ENCODE results near the gene IFI35. TPM values are rescaled to one million over a fixed set of nuclear protein-coding genes. Genes with fewer than 3 reads are reported as not detected.

IFI35 gene
- polyA plus RNA-seq, 6 donors from 2014 or later = 47.6 to 83.6 (median 59.1) TPM

Other genes with a start within 250 kb of the IFI35 start
- not detected for gene RAMP2, start 245.6 kb upstream of the IFI35 start, polyA plus RNA-seq (ENCODE audit: low read depth in 6 of 6)
- gene VPS25, start 233.3 kb upstream of the IFI35 start, polyA plus RNA-seq (ENCODE audit: low read depth in 6 of 6) = 10 to 100 TPM; 44.3 to 61.0 (median 56.5) TPM
- under 1 TPM in 1 of 6 donors, not detected in 5; 0.10 TPM for gene WNK4, start 226.2 kb upstream of the IFI35 start, polyA plus RNA-seq (ENCODE audit: low read depth in 6 of 6)
- 100 to 1,000 TPM; 117 to 157 (median 133) TPM for gene COA3, start 208.1 kb upstream of the IFI35 start, polyA plus RNA-seq (ENCODE audit: low read depth in 6 of 6)
- gene CNTD1, start 207.9 kb upstream of the IFI35 start, polyA plus RNA-seq (ENCODE audit: low read depth in 6 of 6) = under 1 TPM in 5 of 6 donors, not detected in 1; 0.17 to 0.74 (median 0.70) TPM
- gene BECN1, start 182.5 kb upstream of the IFI35 start, polyA plus RNA-seq (ENCODE audit: low read depth in 6 of 6) = 100 to 1,000 TPM; 136 to 212 (median 150) TPM
- 100 to 1,000 TPM in 5 of 6 donors, 10 to 100 TPM in 1; 92.2 to 148 (median 115) TPM for gene PSME3, start 173.4 kb upstream of the IFI35 start, polyA plus RNA-seq (ENCODE audit: low read depth in 6 of 6)
- gene AOC2, start 162.2 kb upstream of the IFI35 start, polyA plus RNA-seq (ENCODE audit: low read depth in 6 of 6) = under 1 TPM in 2 of 6 donors, not detected in 4; 0.24 to 0.43 TPM
- not detected for gene AOC3, start 155.6 kb upstream of the IFI35 start, polyA plus RNA-seq (ENCODE audit: low read depth in 6 of 6)
- gene G6PC1, start 106.0 kb upstream of the IFI35 start, polyA plus RNA-seq (ENCODE audit: low read depth in 6 of 6) = not detected
- 10 to 100 TPM; 34.4 to 58.3 (median 41.2) TPM for gene AARSD1, start 42.3 kb upstream of the IFI35 start, polyA plus RNA-seq (ENCODE audit: low read depth in 6 of 6)
- gene PTGES3L, start 26.7 kb upstream of the IFI35 start, polyA plus RNA-seq (ENCODE audit: low read depth in 6 of 6) = under 1 TPM in 3 of 6 donors, not detected in 3; 0.33 to 0.47 (median 0.45) TPM
- gene RUNDC1, start 26.2 kb upstream of the IFI35 start, polyA plus RNA-seq (ENCODE audit: low read depth in 6 of 6) = 10 to 100 TPM; 15.3 to 39.6 (median 26.2) TPM
- gene RPL27, start 8.4 kb upstream of the IFI35 start, polyA plus RNA-seq (ENCODE audit: low read depth in 6 of 6) = 1,000 to 10,000 TPM; 1,305 to 2,435 (median 1,972) TPM
- gene VAT1, start 15.6 kb downstream of the IFI35 start, polyA plus RNA-seq (ENCODE audit: low read depth in 6 of 6) = 10 to 100 TPM; 63.2 to 76.5 (median 74.6) TPM
- gene RND2, start 18.4 kb downstream of the IFI35 start, polyA plus RNA-seq (ENCODE audit: low read depth in 6 of 6) = under 1 TPM in 5 of 6 donors, not detected in 1; 0.11 to 0.30 (median 0.22) TPM
- gene BRCA1, start 118.6 kb downstream of the IFI35 start, polyA plus RNA-seq (ENCODE audit: low read depth in 6 of 6) = 1 to 10 TPM in 5 of 6 donors, under 1 TPM in 1; 0.14 to 4.7 (median 3.5) TPM
- gene NBR1, start 164.4 kb downstream of the IFI35 start, polyA plus RNA-seq (ENCODE audit: low read depth in 6 of 6) = 10 to 100 TPM; 42.9 to 55.5 (median 49.9) TPM
- gene TMEM106A, start 205.1 kb downstream of the IFI35 start, polyA plus RNA-seq (ENCODE audit: low read depth in 6 of 6) = 10 to 100 TPM in 4 of 6 donors, 1 to 10 TPM in 2; 9.1 to 18.2 (median 12.0) TPM
- gene CCDC200, start 221.8 kb downstream of the IFI35 start, polyA plus RNA-seq (ENCODE audit: low read depth in 6 of 6) = 1 to 10 TPM in 2 of 6 donors, under 1 TPM in 2, not detected in 2; 0.45 to 8.1 (median 0.96) TPM
- not detected for gene RNU2-1, start 227.2 kb downstream of the IFI35 start, polyA plus RNA-seq (ENCODE audit: low read depth in 6 of 6)

All from naive B cell (primary cell).